Activated CD4-positive, CD25-positive, alpha-beta regulatory T cell treated with anti-CD3 and anti-CD28 coated beads, Interleukin-2, amount 50 U/mL, for 72 hours (primary cell): Measurements from ENCODE around the gene COMMD7.
"Not testable (repeated sequence)": the region's sequence is repeated elsewhere in the genome, so short reads cannot be mapped to it uniquely, and the experiment has no call there.

Experiments used
- DNase-seq: peaks from one replicate; pipeline ENCODE4 v3.0.0; 2021

COMMD7 gene

DNA sequence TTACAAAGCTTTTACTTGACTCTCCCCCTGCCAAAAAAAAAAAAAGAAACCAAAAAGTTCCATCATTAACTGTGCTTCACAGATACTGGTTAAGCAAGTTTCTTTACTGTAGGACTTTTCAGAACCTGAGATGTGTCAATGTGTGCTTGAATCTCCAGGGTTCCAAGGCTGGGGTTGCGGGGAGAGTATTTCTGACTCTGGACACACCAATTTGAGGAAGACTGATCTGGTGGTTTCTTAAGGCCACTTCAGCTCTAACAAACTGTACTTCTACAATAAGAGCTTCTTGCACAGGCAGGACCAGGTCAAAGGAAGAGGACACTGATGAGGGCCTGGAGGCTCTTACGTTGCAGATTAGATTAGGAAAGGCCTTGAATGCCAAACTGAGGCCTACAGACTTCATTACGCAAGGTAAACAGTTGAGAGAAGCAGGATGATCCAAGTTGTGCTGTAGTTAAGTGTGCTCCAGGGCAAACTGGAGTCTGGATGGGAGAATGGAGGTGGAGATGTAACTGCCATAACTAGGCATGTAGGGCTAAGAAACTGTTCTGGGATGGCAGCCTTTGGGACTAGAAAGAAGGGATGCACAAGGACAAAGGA is 24.4 kb downstream of the COMMD7 start:
- no peak for DNase-seq

DNA sequence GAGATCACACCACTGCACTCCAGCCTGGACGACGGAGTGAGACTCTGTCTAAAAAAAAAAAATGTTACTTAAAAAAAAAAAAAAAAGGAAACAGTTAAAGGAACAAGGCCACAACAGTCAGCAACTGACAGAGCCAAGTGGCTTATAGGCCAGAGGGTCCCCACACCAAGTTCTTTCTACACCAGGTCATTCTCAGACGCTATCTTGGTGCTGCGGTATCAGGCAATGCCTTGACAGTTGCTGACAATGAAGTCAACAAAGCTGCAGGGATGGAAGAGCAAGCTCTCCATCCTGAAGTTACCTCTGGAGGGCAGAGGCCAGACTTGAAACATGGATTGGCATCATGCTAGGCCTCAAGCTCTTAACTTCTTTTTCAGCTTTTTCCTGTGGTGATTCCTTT is 31.9 kb downstream of the COMMD7 start:
- no peak for DNase-seq

DNA sequence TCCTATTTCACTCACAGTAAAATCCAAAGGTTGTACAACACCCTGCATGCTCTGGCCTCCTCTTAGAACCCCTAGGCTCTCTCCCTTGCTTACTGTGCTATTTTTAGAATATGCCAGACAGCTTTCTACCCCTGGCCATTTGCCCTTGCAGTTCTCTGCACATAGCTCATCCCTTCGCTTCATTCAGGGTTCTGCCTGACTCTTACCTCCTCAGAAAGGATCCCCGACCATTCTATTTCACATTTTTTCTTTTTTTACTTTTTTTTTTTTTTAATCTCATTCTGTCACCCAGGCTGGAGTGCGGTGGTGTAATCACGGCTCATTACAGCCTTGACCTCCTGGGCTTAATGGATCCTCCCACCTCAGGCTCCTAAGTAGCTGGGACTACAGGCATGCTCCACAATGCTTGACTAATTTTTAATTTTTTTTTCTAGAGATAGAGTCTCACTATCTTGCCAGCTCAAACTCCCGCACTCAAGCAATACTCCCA is 33.6 kb downstream of the COMMD7 start:
- DNase-seq: no peak

DNA sequence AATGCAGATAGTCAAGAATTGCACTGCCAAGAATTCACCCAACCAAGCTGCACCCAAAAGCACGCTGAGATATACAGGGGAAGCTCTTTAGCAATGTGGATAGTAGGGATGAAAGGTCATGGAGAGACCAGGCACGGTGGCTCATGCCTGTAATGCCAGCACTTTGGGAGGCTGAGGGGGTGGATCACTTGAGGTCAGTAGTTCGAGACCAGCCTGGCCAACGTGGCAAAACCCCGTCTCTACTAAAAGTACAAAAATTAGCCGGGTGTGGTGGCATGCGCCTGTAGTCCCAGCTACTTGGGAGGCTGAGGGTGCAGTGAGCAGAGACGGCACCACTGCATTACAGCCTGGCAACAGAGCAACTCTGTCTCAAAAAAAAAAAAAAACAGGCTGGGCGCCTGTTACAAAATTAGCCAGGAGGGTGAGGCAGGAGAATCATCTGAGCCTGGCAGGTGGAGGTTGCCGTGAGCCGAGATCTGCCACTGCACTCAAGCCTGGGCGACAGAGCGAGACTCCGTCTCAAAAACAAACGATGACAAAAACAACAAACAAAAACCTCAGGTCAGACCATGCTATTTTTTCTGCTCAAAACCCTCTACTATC is 34.1 kb downstream of the COMMD7 start:
- not testable (repeated sequence) for DNase-seq

DNA sequence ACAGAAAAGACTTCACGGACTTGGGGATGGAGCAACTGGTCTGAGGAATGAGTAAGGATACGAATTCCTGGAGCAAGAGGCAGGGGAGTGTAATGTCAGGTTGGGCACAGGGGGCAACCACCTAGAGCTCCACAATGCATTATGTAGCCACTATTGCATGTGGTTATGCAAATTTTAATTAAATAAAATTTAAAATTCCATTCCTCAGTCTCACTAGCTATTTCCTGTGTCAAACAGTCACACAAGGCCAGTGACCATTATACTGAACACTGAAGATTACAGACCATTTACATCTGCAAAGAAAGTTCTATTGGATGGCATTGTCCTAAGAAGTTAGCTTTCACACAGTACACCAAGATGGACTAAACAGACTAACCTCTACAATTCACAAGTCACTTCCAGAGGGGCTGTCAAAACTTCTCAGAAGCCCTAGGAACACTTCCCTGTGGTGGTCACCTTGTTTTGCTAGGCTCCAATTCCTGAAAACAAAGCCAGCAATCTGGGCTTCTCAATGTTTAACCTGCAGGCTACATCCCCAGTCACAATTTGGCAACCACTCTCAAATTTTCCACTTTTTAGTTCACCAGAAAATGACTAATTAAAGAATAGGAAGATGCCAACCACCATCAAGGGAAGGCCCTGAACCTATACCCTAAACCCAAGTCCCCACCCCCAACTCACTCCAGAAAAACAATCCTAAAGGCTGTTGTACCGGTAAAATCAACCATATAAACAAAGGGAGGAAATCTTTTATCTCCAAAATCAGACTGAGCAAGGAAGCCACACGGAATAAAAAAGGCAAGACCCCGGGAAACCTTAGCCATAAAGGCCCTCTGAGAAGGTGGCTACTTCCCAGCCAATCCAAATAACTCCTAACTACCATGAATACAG is 35.3 kb downstream of the COMMD7 start:
- DNase-seq: no peak

DNA sequence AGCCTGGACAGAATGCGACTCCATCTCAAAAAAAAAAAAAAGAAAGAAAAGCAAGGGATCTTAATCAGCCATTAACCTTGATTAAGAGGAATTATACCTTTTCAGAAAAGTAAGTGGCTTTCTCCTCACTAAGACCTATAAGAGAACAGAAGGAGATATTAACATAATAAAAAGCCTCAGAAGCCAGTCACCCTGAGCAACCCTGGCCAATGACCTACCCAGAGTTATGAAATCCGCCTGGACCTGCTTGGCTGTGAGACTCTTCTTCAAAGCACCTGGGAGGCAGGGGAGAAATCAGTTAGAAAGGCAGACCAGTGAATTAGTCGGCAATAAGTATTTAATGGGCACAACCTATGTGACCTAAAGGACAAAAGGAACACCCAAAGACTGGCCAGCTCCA is 36.8 kb downstream of the COMMD7 start:
- no peak for DNase-seq

DNA sequence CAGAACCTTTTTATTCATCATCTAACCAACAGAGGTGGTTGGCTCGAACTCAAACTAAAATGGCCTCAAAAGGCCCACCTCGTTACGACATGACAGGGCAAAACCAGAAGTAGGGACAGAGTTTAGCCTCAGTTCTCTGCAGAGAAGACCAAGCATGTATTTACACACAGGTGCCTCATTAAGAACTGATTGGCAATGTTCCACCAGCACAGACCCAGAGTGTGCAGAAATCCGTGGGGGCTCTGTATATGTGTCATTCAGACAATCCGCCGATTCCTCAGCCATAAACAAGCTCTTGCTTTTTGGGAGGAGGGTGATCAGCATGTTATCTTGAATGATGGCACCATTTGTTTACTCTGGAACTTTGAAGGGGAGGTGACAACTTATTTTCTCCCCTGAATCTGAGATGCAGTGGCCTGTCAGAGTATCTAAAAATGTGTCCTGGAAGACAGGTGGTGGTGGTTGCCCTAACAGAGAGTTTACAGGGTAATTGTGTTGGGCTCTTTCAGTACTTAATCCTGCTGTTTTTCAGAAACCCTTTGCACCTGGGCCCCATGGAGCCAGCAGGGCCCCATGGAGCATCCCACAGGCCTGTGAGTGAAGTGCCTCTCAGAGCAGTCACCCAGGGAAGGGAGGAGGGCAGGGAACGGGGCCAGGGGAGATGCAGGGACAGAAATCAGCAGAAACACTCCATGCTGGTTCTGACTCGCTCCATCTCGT is 40.4 kb downstream of the COMMD7 start:
- DNase-seq: no peak

DNA sequence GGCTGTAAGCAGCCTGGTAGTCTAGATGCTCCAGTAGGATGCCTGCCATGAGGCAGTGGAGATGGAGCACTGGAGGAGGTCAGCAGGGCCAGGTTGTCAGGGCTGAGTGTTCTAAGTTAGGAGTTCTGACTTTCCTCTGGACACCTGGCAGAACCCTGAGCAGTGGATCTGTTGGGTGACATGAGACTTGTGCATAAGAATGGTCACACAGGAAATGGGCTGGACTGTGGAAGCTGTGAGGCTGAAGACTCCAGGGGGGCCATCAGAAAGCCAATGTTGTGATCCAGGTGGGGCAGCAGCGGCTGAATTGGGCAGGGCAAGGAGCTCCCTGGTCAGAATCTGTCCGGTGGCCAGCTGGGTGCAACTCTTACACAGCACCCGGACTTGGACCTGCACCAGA is 45.7 kb downstream of the COMMD7 start:
- DNase-seq: no peak

DNA sequence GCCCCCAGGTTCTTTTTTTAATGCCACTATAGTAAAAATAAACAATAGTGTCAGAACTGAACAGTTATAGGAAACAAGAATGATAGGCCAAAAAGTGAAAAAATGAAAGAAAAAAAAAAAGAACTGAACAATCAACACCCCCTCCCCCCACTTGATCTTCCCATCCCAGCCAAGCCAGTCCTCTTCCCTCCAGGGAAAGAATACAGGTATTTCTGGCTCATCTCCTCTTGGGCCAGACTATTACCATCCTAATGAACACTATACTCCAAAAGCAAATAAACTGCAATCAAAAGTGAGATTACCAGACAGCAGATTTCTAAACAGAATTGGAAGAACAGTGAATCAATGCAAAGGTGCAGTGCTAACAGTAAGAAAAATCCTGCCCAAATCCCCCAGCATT is 48.2 kb downstream of the COMMD7 start:
- no peak for DNase-seq

DNA sequence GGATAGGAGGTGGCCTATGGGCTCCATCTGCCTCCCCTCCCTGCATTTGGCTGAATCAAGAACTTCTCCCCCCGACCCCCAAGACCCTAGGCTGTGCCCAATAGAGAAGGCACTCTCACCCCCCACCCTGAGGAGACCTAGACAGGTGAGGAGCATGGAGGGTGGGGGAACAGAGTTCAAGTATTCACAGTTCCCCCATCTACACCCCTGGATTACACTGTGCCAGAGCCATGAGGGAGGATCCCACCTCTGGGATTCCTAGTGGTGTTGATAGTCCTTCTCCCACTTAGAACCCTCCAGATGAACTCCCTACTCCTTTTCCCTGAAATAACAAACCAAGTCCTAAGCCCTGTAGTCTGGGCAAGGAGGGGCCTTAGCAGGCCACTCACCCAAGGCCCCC is 54.3 kb downstream of the COMMD7 start:
- not testable (repeated sequence) for DNase-seq

DNA sequence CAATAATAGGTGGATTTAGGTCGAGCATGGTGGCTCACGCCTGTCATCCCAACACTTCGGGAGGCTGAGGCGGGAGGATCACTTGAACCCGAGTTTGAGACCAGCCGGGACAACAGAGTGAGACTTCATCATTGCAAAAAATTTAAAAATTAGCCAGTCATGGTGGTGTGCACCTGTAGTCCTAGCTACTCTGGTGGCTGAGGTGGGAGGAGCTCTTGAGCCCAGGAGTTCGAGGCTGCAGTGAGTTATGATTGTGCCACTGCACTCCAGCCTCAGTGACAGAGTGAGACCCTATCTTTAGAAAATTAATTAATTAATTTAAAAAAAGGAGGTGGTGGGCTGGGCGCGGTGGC is 56.1 kb downstream of the COMMD7 start:
- no peak for DNase-seq

DNA sequence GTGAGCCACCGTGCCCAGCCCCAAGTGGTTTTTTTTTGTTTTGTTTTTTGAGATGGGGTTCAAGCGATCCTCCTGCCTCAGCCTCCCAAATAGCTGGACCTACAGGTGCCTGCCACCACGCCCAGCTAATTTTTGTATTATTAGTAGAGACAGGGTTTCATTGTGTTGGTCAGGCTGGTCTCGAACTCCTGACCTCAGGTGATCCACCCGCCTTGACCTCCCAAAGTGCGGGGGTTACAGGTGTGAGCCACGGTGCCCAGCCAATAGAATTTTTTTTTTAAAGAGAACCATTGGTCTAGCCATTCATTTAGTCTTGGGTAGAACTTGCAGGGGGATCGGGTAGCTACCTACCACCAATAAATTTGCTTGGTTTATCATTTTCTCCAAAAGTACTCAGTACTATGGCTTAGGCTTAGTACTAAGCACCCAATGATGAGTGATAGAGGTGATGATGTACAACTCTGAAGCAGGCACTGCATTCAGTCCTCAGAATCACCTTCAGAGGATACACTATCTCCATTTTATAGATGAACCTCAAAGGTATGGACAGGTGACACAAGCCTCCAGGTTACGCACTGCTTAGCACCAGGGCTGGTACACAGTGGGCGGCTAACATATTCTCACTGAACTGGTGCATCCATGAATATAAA is 56.6 kb downstream of the COMMD7 start:
- no peak for DNase-seq

DNA sequence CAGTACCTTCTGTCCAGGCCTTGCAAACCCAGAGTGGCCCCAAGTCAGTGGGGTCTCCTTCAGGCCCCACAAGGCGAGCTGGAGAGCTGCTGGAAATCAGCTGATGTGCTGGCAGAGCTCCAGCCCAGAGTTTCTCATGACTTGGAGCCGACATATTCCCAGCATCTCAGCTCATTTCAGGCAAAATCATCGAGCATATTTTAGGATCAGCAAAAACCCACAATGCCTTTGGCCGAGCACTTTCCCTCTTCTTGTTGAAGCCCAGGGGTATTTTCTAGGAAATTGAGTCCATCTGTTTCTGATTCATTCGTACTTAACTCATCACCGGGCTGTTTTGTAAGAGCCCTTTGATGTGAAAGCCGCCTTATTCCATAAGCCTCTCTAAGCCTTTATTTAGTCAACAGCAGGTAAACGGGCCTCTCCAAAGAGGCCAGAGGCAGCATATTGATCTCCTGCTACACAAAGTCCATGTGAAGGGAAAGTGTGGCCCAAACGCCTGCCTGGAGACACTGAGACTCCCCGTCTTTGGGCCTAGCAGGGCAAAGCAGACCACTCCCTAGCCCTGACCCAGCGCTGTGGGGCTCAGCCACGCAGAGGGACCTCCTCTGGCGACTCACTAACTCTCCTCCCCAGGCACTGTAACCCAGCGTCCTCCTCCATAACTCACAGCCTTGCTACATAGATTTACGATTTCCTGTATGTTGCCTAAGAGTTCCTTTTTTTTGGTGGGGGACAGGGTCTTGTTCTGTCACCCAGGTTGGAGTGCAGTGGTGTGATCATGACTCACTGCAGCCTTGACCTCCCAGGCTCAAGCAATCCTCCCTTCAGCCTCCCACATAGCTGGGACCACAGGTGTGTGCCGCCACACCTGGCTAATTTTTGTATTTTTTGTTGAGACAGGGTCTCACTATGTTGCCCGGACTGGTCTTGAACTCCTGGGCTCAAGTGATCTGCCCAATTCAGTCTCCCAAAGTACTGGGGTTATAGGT is 57.4 kb downstream of the COMMD7 start:
- DNase-seq: no peak

DNA sequence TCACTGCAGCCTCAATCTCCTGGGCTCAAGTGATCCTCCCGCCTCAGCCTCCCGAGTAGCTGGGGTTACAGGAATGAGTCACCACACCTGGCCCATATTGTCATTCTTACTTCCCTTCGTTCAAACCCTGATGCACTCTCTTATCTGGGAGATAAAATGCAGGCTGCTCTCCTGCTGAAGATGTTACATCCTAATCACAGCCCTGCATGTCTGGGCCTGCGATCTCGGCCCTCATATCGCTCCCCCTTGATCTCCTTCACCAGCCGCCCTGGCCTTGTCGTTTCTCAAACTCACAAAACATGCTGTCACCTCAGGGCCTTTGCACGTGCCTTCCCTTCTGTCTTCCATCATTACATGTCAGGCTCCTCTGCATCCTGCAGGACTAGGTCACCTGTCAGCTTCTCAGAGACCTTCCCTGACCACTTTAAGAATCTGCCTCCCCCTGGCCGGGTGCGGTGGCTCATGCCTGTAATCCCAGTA is 60.7 kb downstream of the COMMD7 start:
- no peak for DNase-seq

DNA sequence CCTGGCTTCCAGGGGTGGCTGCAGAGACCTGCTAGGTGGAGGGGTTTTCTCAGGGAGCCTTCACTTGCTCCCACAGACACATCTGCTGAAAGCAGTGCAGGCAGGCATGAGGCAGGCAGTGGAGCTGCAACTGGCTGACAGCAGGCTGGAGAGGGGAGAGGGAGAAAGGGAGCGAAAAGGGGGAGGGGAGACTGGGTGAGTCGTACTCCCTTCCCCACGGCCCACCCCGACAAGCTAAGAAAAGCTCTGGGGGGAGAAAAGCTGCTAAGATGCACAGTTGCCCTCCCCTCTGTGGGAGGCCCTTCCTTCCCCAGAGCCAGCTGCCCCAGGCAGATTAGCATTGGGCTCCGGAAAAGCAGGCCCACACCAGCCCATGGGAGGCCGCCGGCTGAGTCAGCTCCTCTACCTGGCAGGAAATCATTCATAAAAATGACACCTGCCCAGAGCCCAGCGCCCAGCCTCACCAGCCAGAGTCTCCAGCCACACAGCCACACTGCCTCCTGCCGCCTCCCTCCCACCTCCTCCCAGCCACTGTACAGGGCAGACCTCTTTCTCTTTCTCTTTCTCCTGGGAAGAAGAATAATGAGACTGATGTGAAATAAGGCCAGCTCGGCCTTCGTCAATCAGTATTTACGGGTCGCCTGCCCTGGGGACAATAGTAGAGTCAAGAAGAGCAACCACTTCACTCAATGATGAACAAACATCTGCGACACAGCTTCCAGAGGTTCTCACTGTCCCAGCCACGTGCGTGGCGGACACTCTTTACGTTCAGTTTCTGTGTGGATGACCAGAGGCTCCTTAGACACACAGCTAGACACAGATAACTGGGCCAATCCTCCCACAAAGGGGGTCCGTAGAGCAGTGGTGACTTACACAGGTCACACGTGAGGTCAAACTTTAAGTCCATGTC is 61.8 kb downstream of the COMMD7 start:
- no peak for DNase-seq

DNA sequence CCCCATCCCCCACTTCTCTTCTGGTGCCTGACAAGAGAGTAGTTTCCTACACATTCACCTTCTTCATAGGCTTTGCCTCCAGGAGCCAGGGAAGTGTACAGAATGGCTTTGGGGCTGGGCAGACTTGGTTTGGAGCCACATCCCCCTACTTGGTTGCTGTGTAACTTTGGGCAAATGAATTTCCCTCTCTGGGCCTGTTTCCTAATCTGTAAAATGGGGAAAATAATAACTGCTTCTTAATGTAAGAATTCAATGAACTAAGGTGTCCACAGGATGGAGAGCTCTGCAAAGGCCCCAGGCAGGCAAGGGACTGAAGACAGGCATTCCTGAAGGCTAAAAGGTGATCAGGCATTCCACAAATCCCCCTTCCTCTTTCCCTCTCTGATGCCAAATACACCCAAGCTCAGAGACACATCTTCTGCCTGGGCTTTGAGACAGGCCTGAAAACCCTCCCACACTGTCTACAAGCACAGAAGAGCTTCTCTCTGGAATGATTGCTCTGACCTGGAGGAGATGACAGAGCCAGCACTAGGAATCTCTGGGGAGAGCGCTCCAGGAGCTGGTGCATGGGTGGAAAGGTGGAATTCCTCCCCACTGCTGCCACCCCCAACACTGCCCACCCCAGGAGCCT is 62.6 kb downstream of the COMMD7 start:
- no peak for DNase-seq

DNA sequence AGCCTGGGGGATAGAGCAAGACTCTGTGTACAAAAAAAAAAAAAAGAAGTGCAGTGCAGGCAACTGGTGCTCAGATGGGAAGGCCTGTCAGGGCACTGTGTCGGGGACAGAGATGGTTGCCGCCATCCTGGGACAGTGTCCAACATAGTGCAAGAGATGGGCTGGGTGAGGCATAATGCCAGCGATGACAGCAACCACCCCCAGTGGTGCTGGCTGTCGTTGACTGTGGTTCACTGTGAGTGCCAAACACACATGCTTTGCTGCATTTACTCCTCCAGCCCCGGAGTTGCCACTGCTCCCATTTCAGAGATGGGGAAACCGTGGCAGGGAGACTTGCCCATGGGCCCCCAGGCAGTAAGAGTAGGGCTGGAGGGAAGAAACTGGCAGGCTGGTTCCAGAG is 64.3 kb downstream of the COMMD7 start:
- DNase-seq: no peak

DNA sequence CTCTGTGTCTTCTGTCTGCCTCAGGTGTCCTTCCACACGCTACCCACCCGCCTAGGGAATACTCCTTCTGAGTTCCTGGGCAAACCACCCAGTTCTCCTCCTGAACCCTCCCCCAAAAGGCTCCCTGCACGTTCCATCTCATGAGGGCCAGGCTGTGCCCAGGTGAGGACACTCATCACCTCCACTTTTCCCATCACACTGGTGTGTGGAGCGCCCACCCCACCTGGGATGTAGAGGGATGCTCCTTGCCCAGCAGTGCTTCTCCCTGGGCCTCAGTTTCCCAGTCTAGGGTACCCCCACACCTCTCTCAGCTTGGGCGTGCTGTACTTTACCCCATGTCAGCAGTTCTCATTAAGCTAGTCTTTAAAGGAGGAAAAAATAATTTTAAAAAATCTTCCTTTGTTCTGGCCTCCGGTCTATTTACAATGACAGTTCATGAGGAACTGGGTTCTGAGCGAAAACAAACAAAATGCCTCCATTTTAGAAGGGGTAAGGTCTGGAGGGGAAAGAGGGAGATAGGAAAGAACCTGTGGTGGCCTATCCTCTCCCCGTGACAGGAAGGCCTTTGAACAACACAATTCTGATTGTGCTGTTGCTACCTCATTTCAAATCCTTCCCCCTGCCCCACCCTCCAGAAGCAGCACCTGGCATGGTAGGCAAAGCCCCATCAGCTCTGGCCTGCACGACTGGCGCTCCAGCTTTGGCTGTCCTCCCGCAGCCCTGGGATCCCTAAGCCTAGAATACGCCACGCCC is 67.9 kb downstream of the COMMD7 start:
- no peak for DNase-seq

DNA sequence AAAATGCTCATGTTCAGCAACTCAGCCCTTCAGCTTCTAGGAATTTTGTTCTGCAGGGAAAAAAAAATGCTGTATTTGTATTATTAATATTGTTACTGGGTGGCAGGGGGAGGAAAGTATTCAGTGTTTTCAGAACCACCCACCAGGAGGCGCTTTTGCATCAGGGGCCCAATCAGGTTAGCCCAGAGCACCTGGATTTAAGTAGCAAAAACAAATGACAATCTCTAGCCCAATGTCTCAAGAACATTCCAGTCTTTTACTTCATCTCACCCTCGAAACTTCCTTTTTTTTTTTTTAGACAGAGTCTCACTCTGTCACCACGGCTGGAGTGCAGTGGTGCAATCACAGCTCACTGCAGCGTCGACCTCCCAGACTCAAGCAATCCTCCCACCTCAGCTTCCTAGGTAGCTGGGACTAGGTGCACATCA is 68.9 kb downstream of the COMMD7 start:
- DNase-seq: peak; percentile 66
